GM21737 (cell line): ENCODE measurements around the gene FMOD.

Experiments
- ATAC-seq: cut with Tn5 transposase; IDR thresholded peaks from one replicate; pipeline ENCODE4 v1.9.1; 2021; ENCODE audit warnings: mild to moderate bottlenecking, moderate library complexity; ENCODE audit not compliant: unreplicated experiment

FMOD gene

GRCh38 chr1:203306965-203307541 is 43.9 kb downstream of the FMOD start:
- no peak for ATAC-seq

- ATAC-seq, result no peak
Measured at GRCh38 chr1:203306089-203306964, 44.6 kb downstream of the FMOD start.

- no peak for ATAC-seq
Measured at GRCh38 chr1:203305809-203306088, 45.2 kb downstream of the FMOD start.

GRCh38 chr1:203304919-203305808 is 45.8 kb downstream of the FMOD start, which contains the start of gene BTG2:
Gene BTG2 (plus strand): TSS chr1:203305519. CDS start chr1:203305607, 88 bp downstream.
- ATAC-seq, result peak; percentile 71

- ATAC-seq, result no peak
Measured at GRCh38 chr1:203304391-203304918, 46.5 kb downstream of the FMOD start.

- no peak for ATAC-seq
Measured at GRCh38 chr1:203302894-203303293, 48.0 kb downstream of the FMOD start.

- no peak for ATAC-seq
Measured at GRCh38 chr1:203302456-203302855, 48.5 kb downstream of the FMOD start.

- no peak for ATAC-seq
Measured at GRCh38 chr1:203301331-203301668, 49.6 kb downstream of the FMOD start.

- ATAC-seq, result no peak
Measured at GRCh38 chr1:203300441-203301330, 50.2 kb downstream of the FMOD start.

GRCh38 chr1:203299719-203300429 is 51.0 kb downstream of the FMOD start:
- peak; percentile 18 for ATAC-seq

GRCh38 chr1:203299169-203299568 is 51.8 kb downstream of the FMOD start:
- peak; percentile 50 for ATAC-seq

GRCh38 chr1:203296460-203297073 is 54.4 kb downstream of the FMOD start:
- ATAC-seq, result no peak

GRCh38 chr1:203295796-203296195 is 55.1 kb downstream of the FMOD start:
- no peak for ATAC-seq

- ATAC-seq, result no peak
Measured at GRCh38 chr1:203291201-203292096, 59.5 kb downstream of the FMOD start.
